Measurements from ENCODE around the gene MDM2. TPM values are rescaled to one million over a fixed set of nuclear protein-coding genes. Genes with fewer than 3 reads are reported as not detected.

The MDM2 gene
- total and polyA plus RNA-seq, 2 donors (not counting 3 experiments of a cell fraction or from before 2014, with no cell fraction given) = 16.7 to 270 TPM

DNA sequence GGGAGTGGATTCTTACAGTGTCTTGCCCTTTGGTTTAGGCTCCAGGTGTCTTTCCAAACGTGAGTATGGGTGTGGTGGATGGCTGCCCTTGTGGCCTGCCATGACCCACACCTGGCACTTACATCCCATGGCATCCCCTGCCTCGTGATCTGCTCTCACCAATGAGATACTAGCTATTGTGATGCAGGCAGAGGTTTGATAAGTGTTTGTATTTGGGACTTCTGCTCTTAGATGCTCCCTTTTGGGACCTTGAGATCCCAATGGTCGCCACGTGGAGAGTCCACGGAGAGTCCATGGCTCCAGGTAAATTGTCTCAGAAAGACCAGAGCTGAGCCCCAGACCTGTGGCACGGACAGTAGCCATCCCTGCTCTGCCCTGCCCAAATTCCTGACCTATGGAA, 62.5 kb downstream of the MDM2 start:
- Histone ChIP-seq H3K9me1 (replicated peaks; ENCODE audit: control insufficient read depth, extremely low read depth, insufficient read depth, low read length) (no peaks in the 10 kb centered on the region), H2AFZ (ENCODE audit: low read depth, low read length) (no peak overlapping the region), H3K27ac (ENCODE audit: insufficient read depth, low read depth, low read length) (no peak overlapping the region), H3K4me1 (ENCODE audit: control insufficient read depth, extremely low read depth, insufficient read depth, low read length) (no peaks in the 10 kb centered on the region), H3K4me2 (ENCODE audit: insufficient read depth, low read length) (no peak overlapping the region), H3K27me3 (ENCODE audit: control insufficient read depth in 2 of 2, insufficient read depth in 2 of 2, low read length in 2 of 2) (peaks cover 19 to 22% of the 10 kb centered on the region in 2 experiments), H4K20me1 (replicated peaks; ENCODE audit: control insufficient read depth, extremely low read depth, insufficient read depth, low read length) (no peaks in the 10 kb centered on the region), H3K9ac (replicated peaks; ENCODE audit: extremely low read depth, insufficient read depth, low read length) (no peak overlapping the region), H3K4me3 (replicated peaks in 1 of 3; ENCODE audit: insufficient read depth in 1 of 3, low read depth in 1 of 3, low read length in 3 of 3) (no peak overlapping the region), H3K79me2 (ENCODE audit: control insufficient read depth, insufficient read depth, low read length) (no peaks in the 10 kb centered on the region), H3K36me3 (ENCODE audit: control insufficient read depth in 2 of 2, extremely low read depth in 1 of 2, insufficient read depth in 2 of 2, low read length in 2 of 2) (no peaks in the 10 kb centered on the region), H3K9me3 (replicated peaks; ENCODE audit: control insufficient read depth, insufficient read depth, low read length) (no peaks in the 10 kb centered on the region)
- TF ChIP-seq FOS (IDR thresholded peaks at IDR 0.05; ENCODE audit: borderline replicate concordance, insufficient read depth, low read length) = no peak
- DNase-seq (ENCODE audit: low read depth, low spot score) (no peak), FAIRE-seq (no peak)
- ChIA-PET POLR2A (no interaction called here), CTCF (interaction anchor here (1.0 kb wide), 1 partner anchor 201 kb away, joined by 3 read pairs; no protein-coding TSS in a partner anchor)
- intact Hi-C loops (cut with micrococcal nuclease) = no loop called here
- dilution Hi-C loops (cut with MboI; ENCODE audit: extremely low pct_ligation_motif_present, low sequenced_read_pairs) = no loop called here
- BruUV-seq (replicated peaks) = no TSS peak

- Histone ChIP-seq H3K9ac (replicated peaks; ENCODE audit: extremely low read depth, insufficient read depth, low read length) (no peak overlapping the region), H3K4me3 (replicated peaks in 1 of 3; ENCODE audit: insufficient read depth in 1 of 3, low read depth in 1 of 3, low read length in 3 of 3) (no peak overlapping the region), H4K20me1 (replicated peaks; ENCODE audit: control insufficient read depth, extremely low read depth, insufficient read depth, low read length) (no peaks in the 10 kb centered on the region), H3K9me1 (replicated peaks; ENCODE audit: control insufficient read depth, extremely low read depth, insufficient read depth, low read length) (no peaks in the 10 kb centered on the region), H2AFZ (ENCODE audit: low read depth, low read length) (no peak overlapping the region), H3K9me3 (replicated peaks; ENCODE audit: control insufficient read depth, insufficient read depth, low read length) (no peaks in the 10 kb centered on the region), H3K27me3 (ENCODE audit: control insufficient read depth in 2 of 2, insufficient read depth in 2 of 2, low read length in 2 of 2) (peaks cover 20 to 22% of the 10 kb centered on the region in 2 experiments), H3K27ac (ENCODE audit: insufficient read depth, low read depth, low read length) (no peak overlapping the region), H3K36me3 (ENCODE audit: control insufficient read depth in 2 of 2, extremely low read depth in 1 of 2, insufficient read depth in 2 of 2, low read length in 2 of 2) (no peaks in the 10 kb centered on the region), H3K4me1 (ENCODE audit: control insufficient read depth, extremely low read depth, insufficient read depth, low read length) (no peaks in the 10 kb centered on the region), H3K79me2 (ENCODE audit: control insufficient read depth, insufficient read depth, low read length) (no peaks in the 10 kb centered on the region), H3K4me2 (ENCODE audit: insufficient read depth, low read length) (no peak overlapping the region)
- POLR2A ChIA-PET = no interaction called here
- CTCF ChIA-PET = interaction anchor here (1.0 to 1.8 kb wide), 2 partner anchors 199 to 200 kb away, joined by 3 to 6 read pairs; no protein-coding TSS in a partner anchor
- dilution Hi-C loops (cut with MboI; ENCODE audit: extremely low pct_ligation_motif_present, low sequenced_read_pairs) (no loop called here), intact Hi-C loops (cut with micrococcal nuclease) (no loop called here)
- no TSS peak for BruUV-seq (replicated peaks)
- TF ChIP-seq GATA2 (IDR thresholded peaks at IDR 0.05; ENCODE audit: insufficient read depth, insufficient read length, low read depth, low read length) = no peak
- TF ChIP-seq, protein P1, sequence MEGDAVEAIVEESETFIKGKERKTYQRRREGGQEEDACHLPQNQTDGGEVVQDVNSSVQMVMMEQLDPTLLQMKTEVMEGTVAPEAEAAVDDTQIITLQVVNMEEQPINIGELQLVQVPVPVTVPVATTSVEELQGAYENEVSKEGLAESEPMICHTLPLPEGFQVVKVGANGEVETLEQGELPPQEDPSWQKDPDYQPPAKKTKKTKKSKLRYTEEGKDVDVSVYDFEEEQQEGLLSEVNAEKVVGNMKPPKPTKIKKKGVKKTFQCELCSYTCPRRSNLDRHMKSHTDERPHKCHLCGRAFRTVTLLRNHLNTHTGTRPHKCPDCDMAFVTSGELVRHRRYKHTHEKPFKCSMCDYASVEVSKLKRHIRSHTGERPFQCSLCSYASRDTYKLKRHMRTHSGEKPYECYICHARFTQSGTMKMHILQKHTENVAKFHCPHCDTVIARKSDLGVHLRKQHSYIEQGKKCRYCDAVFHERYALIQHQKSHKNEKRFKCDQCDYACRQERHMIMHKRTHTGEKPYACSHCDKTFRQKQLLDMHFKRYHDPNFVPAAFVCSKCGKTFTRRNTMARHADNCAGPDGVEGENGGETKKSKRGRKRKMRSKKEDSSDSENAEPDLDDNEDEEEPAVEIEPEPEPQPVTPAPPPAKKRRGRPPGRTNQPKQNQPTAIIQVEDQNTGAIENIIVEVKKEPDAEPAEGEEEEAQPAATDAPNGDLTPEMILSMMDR (IDR thresholded peaks at IDR 0.05; ENCODE audit: extremely low read depth in 1 of 2, insufficient read depth in 1 of 2, low read depth in 1 of 2, low read length in 2 of 2) = no peak
- TF ChIP-seq EZH2 (IDR thresholded peaks at IDR 0.05; ENCODE audit: borderline replicate concordance, low read depth, low read length, severe bottlenecking) = no peak
- no peak for TF ChIP-seq MYC (IDR thresholded peaks at IDR 0.05; ENCODE audit: low read depth, low read length)
- no peak for TF ChIP-seq JUN (IDR thresholded peaks at IDR 0.05; ENCODE audit: borderline replicate concordance, insufficient read depth, insufficient read length, low read depth)
- no peak for TF ChIP-seq POLR2A (IDR thresholded peaks at IDR 0.05; ENCODE audit: low read depth, low read length)
- TF ChIP-seq, protein P2, sequence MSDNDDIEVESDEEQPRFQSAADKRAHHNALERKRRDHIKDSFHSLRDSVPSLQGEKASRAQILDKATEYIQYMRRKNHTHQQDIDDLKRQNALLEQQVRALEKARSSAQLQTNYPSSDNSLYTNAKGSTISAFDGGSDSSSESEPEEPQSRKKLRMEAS (IDR thresholded peaks at IDR 0.05; ENCODE audit: insufficient read depth, insufficient read length) = no peak
- TF ChIP-seq FOS (IDR thresholded peaks at IDR 0.05; ENCODE audit: borderline replicate concordance, insufficient read depth, low read length) = no peak
- no peak for TF ChIP-seq POLR2AphosphoS5 (IDR thresholded peaks at IDR 0.05; ENCODE audit: insufficient read depth, low read depth, low read length)
- DNase-seq (ENCODE audit: low read depth, low spot score) (no peak), FAIRE-seq (no peak)
Observed at GRCh38 chr12:68871396-68871795, 63.4 kb downstream of the MDM2 start.
